GM23248 (cell line): ENCODE data around the gene CST1. TPM values are rescaled to one million over a fixed set of nuclear protein-coding genes. Genes with fewer than 3 reads are reported as not detected.
"Not testable (repeated sequence)": the region's sequence is repeated elsewhere in the genome, so short reads cannot be mapped to it uniquely, and the experiment has no call there.

Experiments
- DNase-seq: peaks from one replicate; pipeline ENCODE4 v3.0.0-alpha.2; 2015
- H2AFZ ChIP-seq: fragments of 200-600 bp; sonication (generic); 2 replicates; pipeline ENCODE4 v1.6.1; 2016; ENCODE audit warnings: antibody characterized with exemption
- H3F3A ChIP-seq: fragments of 200-600 bp; sonication (generic); 2 replicates; pipeline ENCODE4 v1.6.1; 2016; ENCODE audit warnings: mild to moderate bottlenecking, antibody characterized with exemption, mixed run types; ENCODE audit not compliant: insufficient read depth
- H3K27ac ChIP-seq: fragments of 200-600 bp; sonication (generic); 2 replicates; pipeline ENCODE4 v1.5.1; 2016; ENCODE audit warnings: mild to moderate bottlenecking
- H3K27me3 ChIP-seq: fragments of 200-600 bp; sonication (generic); replicated peaks from 2 replicates; pipeline ENCODE4 v1.6.1; 2016; ENCODE audit warnings: mild to moderate bottlenecking; ENCODE audit not compliant: insufficient read depth
- H3K36me3 ChIP-seq: fragments of 200-600 bp; sonication (generic); 2 replicates; pipeline ENCODE4 v1.6.1; 2016; ENCODE audit warnings: low read depth, mild to moderate bottlenecking
- H3K4me1 ChIP-seq: fragments of 200-600 bp; sonication (generic); 2 replicates; pipeline ENCODE4 v1.6.1; 2016; ENCODE audit warnings: mild to moderate bottlenecking; ENCODE audit not compliant: insufficient read depth
- H3K4me2 ChIP-seq: fragments of 200-600 bp; sonication (generic); one replicate; pipeline ENCODE4 v1.6.1; 2016; ENCODE audit warnings: mild to moderate bottlenecking; ENCODE audit not compliant: unreplicated experiment
- H3K4me3 ChIP-seq: fragments of 200-600 bp; sonication (generic); 2 replicates; pipeline ENCODE4 v1.5.1; 2016; ENCODE audit warnings: mild to moderate bottlenecking
- H3K79me2 ChIP-seq: fragments of 200-600 bp; sonication (generic); 2 replicates; pipeline ENCODE4 v1.6.1; 2016; ENCODE audit warnings: mild to moderate bottlenecking; ENCODE audit not compliant: insufficient read depth
- H3K9ac ChIP-seq: fragments of 200-600 bp; sonication (generic); 2 replicates; pipeline ENCODE4 v1.6.1; 2016; ENCODE audit warnings: mild to moderate bottlenecking
- H3K9me2 ChIP-seq: fragments of 200-600 bp; sonication (generic); 2 replicates; pipeline ENCODE4 v1.6.1; 2016; ENCODE audit warnings: mixed run types, mild to moderate bottlenecking, moderate library complexity; ENCODE audit not compliant: insufficient read depth
- H3K9me3 ChIP-seq: fragments of 200-600 bp; sonication (generic); one replicate; pipeline ENCODE4 v1.6.1; 2017; ENCODE audit warnings: low read depth
- H4K20me1 ChIP-seq: fragments of 200-600 bp; sonication (generic); 2 replicates; pipeline ENCODE4 v1.6.0; 2016; ENCODE audit not compliant: insufficient read depth
- EZH2 ChIP-seq: fragments of 200-600 bp; sonication (generic); IDR thresholded peaks from 2 replicates; pipeline ENCODE4 v1.6.1; 2018; ENCODE audit warnings: antibody characterized with exemption, mild to moderate bottlenecking; ENCODE audit not compliant: insufficient read depth, poor library complexity, severe bottlenecking
- EZH2phosphoT487 ChIP-seq: fragments of 200-600 bp; sonication (generic); IDR thresholded peaks from 2 replicates; pipeline ENCODE4 v1.6.1; 2018; ENCODE audit warnings: antibody characterized with exemption, moderate library complexity, mild to moderate bottlenecking, low read depth; ENCODE audit not compliant: insufficient read depth
- WGBS, 2 experiments: methylation state at CpG; one replicate each; pipeline ENCODE4 v1.1.6; 2015 to 2017; ENCODE audit warnings: low lambda C conversion rate in 2 of 2, low coverage in 1 of 2; ENCODE audit errors: missing lambda C conversion rate in 2 of 2; 5-methylcytosine and 5-hydroxymethylcytosine counted together
- in situ Hi-C: fragments of 300-500 bp; cut with MboI; formaldehyde crosslinking; loops from 2 replicates; pipeline ENCODE4 v1.15.0; 2020
- polyA plus RNA-seq: library from polyadenylated mRNA; unstranded; fragments of >200 nt; fragmentation: Nextera tagmentation; extraction: Ambion mirVana; gene quantifications from 2 replicates; pipeline ENCODE4 v1.2.1, GENCODE V29; 2016
- total RNA-seq: library from RNA; depleted of rRNA; stranded (reverse); fragments of >200 nt; shearing (Covaris generic); gene quantifications from 2 replicates; pipeline ENCODE4 v1.2.3, GENCODE V29; 2014

CST1 gene
- total and polyA plus RNA-seq, 2 experiments from 2014 or later: not detected

DNA sequence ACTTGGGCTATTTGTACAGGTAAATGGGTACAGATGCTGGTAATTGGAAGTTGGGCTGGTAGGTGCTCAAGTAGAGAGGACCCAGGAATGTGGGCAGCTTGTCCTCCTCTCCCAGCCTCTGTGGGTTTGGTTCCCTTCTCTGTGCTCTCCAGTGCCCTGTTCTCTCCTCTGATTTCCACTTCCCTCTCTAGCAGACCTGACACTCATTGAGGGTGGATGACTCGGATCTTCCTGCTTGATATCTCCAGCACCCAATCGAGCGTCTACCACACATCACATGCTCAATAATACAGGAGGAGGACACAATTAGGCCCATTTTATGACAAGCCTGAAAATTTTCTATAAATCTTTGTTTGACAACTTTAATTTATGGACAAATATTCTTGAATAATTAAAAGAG is 23.7 kb downstream of the CST1 start:
- WGBS, 2 experiments: 40 to 52% methylated on average over 3 of the region's 3 CpGs
- H4K20me1 ChIP-seq: no peaks in the 10 kb centered on the region
- H3K27ac ChIP-seq: no peak overlapping the region
- H2AFZ ChIP-seq: no peak overlapping the region
- no peak overlapping the region for H3K4me2 ChIP-seq
- no peak for DNase-seq
- H3K4me1 ChIP-seq: no peaks in the 10 kb centered on the region
- no peak overlapping the region for H3K9ac ChIP-seq
- H3K27me3 ChIP-seq: peaks cover under 1% of the 10 kb centered on the region; the same call in 1 of the 2 replicates
- H3K79me2 ChIP-seq: no peaks in the 10 kb centered on the region
- no peaks in the 10 kb centered on the region for H3K9me3 ChIP-seq
- no peak for TF ChIP-seq EZH2
- TF ChIP-seq EZH2phosphoT487: no peak
- no peaks in the 10 kb centered on the region for H3K9me2 ChIP-seq
- H3K36me3 ChIP-seq: no peaks in the 10 kb centered on the region
- in situ Hi-C loops: no loop called here
- no peaks in the 10 kb centered on the region for H3F3A ChIP-seq
- no peak overlapping the region for H3K4me3 ChIP-seq

DNA sequence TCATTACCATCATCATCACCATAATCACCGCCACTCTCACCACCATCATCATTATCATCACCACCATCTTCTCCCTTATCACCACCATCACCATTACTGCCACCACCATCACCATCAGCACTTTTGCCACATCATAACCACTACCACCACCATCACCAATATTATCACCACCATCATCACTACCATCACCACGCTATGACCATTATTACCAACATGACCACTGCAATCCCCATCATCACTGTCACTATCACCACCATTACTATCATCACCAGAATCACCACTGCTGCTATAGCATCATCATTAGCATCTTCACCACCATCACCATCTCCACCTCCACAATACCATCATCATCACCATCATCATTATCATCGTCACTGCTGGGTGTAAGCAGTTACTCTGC is 25.6 kb downstream of the CST1 start:
- no peaks in the 10 kb centered on the region for H3F3A ChIP-seq
- WGBS, 2 experiments: 61 to 64% methylated on average over 3 of the region's 3 CpGs
- no peaks in the 10 kb centered on the region for H3K9me2 ChIP-seq
- H4K20me1 ChIP-seq: no peaks in the 10 kb centered on the region
- H2AFZ ChIP-seq: no peak overlapping the region
- no peak for TF ChIP-seq EZH2phosphoT487
- no peak for TF ChIP-seq EZH2
- no peaks in the 10 kb centered on the region for H3K4me1 ChIP-seq
- no peaks in the 10 kb centered on the region for H3K9me3 ChIP-seq
- H3K79me2 ChIP-seq: no peaks in the 10 kb centered on the region
- no peak overlapping the region for H3K4me3 ChIP-seq
- H3K4me2 ChIP-seq: no peak overlapping the region
- no peak for DNase-seq
- peaks cover 6% of the 10 kb centered on the region; the same call in 1 of the 2 replicates for H3K27me3 ChIP-seq
- no peaks in the 10 kb centered on the region for H3K36me3 ChIP-seq
- no peak overlapping the region for H3K9ac ChIP-seq
- H3K27ac ChIP-seq: no peak overlapping the region
- in situ Hi-C loops: no loop called here

DNA sequence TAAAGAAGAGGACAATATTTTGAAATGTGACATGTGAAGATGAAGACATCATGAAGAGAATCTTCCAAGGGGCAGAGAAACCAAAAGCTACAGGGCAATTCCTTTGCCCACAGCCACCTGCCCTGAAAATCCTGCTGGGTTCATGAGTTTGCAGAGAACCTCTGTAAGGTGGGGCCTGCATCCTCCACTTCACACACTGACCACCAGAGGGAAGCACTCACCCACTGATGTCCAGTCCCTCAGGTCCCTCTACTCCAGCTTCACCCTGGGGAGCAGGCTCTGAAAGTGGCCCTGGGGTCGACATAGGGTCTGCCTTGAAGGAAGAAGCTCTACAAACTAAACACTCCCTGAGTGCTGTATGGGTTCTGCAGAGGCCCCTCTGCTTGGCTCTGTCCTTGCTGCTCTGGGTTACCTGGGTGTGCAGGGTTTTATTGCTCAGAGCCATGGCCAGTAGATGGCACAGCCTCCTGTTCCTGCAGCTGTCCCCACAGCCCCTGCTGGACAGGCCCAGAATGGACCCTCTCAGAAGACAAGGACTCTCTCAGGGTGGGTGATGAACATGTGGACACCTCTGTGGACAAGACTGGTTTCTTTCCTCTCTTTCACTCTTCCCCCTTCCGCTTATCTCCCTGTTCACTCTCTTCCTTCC is 27.0 kb downstream of the CST1 start:
- H3K4me3 ChIP-seq, H3K27me3 ChIP-seq, H3K9me2 ChIP-seq, H2AFZ ChIP-seq, H3K9ac ChIP-seq, H4K20me1 ChIP-seq, H3K9me3 ChIP-seq, H3K4me2 ChIP-seq, H3K27ac ChIP-seq, H3K79me2 ChIP-seq, H3F3A ChIP-seq, H3K36me3 ChIP-seq, in situ Hi-C loops, H3K4me1 ChIP-seq: not testable (repeated sequence)
- WGBS, 2 experiments: 50 to 55% methylated on average over 2 of the region's 2 CpGs
- DNase-seq: peak; percentile 27

DNA sequence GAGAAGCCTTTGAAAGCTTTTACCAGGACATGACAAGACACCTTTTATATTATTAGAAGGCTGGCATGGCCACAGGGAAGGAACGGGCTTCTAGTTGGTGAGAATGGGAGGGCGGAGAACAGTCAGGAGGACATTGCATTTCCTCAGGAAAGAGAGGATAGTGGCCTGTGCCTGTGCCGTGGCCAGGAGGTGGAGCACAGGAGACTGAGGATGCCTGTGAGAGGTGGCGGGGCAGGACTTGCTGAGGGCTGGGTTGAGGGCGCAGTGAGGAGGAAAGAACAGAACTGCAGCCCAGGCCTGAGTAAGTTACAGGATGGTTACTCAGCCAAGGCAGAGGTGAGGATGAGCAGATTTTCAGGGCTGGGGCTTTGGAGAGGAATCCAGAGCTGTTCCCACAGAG is 27.9 kb downstream of the CST1 start:
- H3K4me1 ChIP-seq, H3K9me3 ChIP-seq, H3K4me3 ChIP-seq, H3K27ac ChIP-seq, H3K79me2 ChIP-seq, H3K4me2 ChIP-seq, H3K9me2 ChIP-seq, H2AFZ ChIP-seq, H3F3A ChIP-seq, H3K27me3 ChIP-seq, H3K9ac ChIP-seq, H4K20me1 ChIP-seq, H3K36me3 ChIP-seq, in situ Hi-C loops, DNase-seq: not testable (repeated sequence)
- 41 to 44% methylated on average over 5 of the region's 5 CpGs for WGBS, 2 experiments

DNA sequence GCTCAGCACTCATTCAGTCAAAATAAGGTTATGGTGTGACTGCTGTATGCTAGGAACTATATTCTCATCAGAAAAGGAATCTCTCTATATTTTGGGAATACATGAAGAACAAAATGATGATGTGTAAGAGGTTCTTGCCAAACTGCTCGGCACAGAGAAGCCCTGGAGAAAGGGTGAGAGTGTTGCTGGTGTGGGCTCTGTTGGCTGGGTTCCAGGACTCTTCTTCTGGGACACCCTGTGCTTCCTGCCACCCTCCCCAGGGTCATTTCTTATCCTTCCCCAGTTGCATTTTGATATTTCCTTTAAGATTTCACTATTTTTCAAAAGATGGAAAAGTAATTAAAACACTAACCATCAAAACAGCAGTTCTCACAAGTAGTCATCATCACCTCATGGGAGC is 28.8 kb downstream of the CST1 start:
- 0 to 18% methylated on average over 1 of the region's 1 CpG for WGBS, 2 experiments
- H3K9me3 ChIP-seq: no peaks in the 10 kb centered on the region
- no peaks in the 10 kb centered on the region for H3K9me2 ChIP-seq
- in situ Hi-C loops: no loop called here
- H3K4me2 ChIP-seq: no peak overlapping the region
- no peaks in the 10 kb centered on the region for H3K36me3 ChIP-seq
- no peaks in the 10 kb centered on the region for H3F3A ChIP-seq
- no peaks in the 10 kb centered on the region for H4K20me1 ChIP-seq
- TF ChIP-seq EZH2phosphoT487: no peak
- no peaks in the 10 kb centered on the region for H3K4me1 ChIP-seq
- peaks cover 6% of the 10 kb centered on the region; the same call in 1 of the 2 replicates for H3K27me3 ChIP-seq
- no peak overlapping the region for H2AFZ ChIP-seq
- H3K27ac ChIP-seq: no peak overlapping the region
- DNase-seq: no peak
- no peaks in the 10 kb centered on the region for H3K79me2 ChIP-seq
- no peak overlapping the region for H3K4me3 ChIP-seq
- no peak overlapping the region for H3K9ac ChIP-seq

DNA sequence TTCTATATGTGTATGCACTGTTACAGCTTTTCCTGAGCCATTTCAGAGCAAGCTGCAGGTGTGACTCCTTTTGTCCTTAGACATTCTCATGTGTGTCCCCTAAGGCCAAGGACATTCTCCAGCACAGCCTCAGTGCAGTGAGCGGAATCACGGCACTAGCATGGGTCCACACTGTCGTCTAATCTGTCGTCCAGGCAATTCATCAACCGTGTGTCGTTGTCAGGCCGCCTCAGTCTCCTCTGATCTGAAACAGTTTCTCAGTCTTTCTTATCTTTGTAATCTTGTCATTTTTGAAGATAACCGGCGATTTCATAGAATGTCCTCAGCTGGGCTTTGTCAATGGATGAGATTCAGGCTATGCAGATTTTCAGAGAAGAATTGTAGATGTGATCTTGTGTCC is 31.4 kb downstream of the CST1 start:
- H3F3A ChIP-seq, H3K9me3 ChIP-seq, H2AFZ ChIP-seq, H3K4me3 ChIP-seq, H3K36me3 ChIP-seq, H3K79me2 ChIP-seq, H3K9ac ChIP-seq, H3K4me2 ChIP-seq, H3K9me2 ChIP-seq, H3K4me1 ChIP-seq, H4K20me1 ChIP-seq, H3K27ac ChIP-seq, H3K27me3 ChIP-seq, DNase-seq, in situ Hi-C loops: not testable (repeated sequence)
- 37 to 39% methylated on average over 9 of the region's 9 CpGs for WGBS, 2 experiments

DNA sequence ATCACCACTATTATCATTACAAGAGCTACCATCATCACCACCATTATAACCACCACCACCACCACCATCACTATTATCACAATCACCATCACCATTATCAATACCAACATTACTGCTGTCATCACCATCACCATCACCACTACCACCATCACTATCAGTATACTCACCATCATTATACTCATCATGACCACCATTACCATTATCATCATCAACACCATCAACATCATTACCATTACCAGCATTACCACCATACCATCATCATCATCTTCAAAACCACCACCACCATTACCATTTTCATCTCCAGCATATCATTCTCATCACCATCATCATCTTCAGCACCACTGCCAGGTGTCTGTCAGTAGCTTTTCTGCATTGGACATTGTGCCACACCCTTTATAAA is 39.0 kb downstream of the CST1 start:
- H3K79me2 ChIP-seq, H3K27me3 ChIP-seq, H4K20me1 ChIP-seq, H3K36me3 ChIP-seq, H3K9me3 ChIP-seq, H2AFZ ChIP-seq, DNase-seq, H3K4me2 ChIP-seq, H3K4me3 ChIP-seq, H3K4me1 ChIP-seq, H3K9me2 ChIP-seq, in situ Hi-C loops, H3F3A ChIP-seq, H3K27ac ChIP-seq, H3K9ac ChIP-seq: not testable (repeated sequence)
